Measurements from ENCODE around the gene FXYD5.

- TF ChIP-seq CTCF (IDR thresholded peaks at IDR 0.05; ENCODE audit: low read length) (no peak), EZH2 (IDR thresholded peaks at IDR 0.05; ENCODE audit: borderline replicate concordance, low read length) (no peak)
These were observed 45.8 kb upstream of the FXYD5 start for GRCh38 chr19:35108730-35109129.

Data from OCI-LY1 (cell line).